NCI-H2171 treated with DMSO at 0.1 percent for 48 hours (cell line): Measurements from ENCODE around the gene RINL.
A peak's percentile ranks its signal among the peaks of the same experiment; 100 is the strongest.

Source experiments
- DNase-seq: peaks from one replicate; lab custom pipeline; 2025; lab: John Stamatoyannopoulos, UW

RINL gene, protein sequence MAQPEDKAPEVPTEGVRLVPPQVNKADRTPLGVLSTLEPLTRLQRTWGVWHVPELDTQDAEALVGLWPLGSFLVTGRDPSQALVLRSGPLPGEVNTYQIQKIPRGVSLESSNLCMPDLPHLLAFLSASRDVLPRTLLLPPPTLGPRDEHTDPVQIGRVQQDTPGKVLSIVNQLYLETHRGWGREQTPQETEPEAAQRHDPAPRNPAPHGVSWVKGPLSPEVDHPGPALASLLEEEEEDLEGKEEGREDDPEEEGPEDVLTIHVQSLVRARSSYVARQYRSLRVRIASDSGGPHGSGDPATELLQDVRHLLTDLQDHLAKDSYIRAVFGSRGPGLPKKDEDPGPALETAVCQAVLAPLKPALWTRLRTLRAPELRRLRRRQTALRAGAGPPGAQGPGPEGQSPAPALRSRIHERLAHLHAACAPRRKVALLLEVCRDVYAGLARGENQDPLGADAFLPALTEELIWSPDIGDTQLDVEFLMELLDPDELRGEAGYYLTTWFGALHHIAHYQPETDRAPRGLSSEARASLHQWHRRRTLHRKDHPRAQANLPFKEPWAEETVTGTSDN

DNA sequence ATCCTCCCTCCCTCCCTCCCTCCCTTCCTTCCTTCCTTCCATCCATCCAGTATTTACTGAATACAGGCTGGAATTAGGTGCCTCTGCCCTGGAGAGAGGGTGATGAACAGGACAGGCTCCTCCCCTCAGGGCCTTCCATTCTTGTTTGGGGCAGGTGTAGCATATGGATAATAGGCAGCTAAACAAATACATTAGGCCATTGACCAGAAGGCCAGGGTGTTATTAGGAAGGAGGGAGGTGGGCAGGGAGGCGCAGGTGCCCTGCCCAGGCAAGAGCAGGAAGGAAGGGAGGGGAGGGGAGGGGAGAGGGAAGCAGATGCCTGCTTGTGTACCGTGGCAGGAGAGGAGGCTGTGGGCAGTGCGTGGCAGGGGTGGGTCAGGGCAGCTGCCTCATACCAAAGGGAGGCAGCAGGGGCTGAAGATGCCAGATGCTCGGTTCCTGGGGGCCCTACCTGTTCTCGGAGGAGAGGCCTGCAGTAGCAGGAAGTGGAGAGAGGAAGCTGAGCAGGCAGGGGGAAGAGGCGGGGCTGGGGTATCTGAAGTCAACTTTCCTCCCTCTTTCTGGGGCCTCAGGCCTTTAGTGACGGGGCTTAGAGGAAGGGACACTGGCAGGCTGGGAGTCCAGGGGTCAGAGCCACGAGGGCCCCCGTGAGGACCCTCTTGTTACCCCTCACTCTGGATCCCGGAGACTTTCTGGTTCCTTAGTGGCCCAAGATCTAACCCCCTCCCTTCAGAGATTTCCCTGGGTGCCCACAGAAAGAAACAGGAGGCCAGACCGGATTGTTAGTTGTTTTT is at the start of gene RINL:
Gene RINL (minus strand): TSS at position 495 of the 794 bp plus-strand sequence. CDS start 1,533 bp downstream, outside the sequence.
- DNase-seq, result peak; percentile 92

- DNase-seq, result no peak
Measured at GRCh38 chr19:38924388-38924787, 46.3 kb upstream of the RINL start.

GRCh38 chr19:38922482-38922881 is 44.4 kb upstream of the RINL start:
- no peak for DNase-seq

DNA sequence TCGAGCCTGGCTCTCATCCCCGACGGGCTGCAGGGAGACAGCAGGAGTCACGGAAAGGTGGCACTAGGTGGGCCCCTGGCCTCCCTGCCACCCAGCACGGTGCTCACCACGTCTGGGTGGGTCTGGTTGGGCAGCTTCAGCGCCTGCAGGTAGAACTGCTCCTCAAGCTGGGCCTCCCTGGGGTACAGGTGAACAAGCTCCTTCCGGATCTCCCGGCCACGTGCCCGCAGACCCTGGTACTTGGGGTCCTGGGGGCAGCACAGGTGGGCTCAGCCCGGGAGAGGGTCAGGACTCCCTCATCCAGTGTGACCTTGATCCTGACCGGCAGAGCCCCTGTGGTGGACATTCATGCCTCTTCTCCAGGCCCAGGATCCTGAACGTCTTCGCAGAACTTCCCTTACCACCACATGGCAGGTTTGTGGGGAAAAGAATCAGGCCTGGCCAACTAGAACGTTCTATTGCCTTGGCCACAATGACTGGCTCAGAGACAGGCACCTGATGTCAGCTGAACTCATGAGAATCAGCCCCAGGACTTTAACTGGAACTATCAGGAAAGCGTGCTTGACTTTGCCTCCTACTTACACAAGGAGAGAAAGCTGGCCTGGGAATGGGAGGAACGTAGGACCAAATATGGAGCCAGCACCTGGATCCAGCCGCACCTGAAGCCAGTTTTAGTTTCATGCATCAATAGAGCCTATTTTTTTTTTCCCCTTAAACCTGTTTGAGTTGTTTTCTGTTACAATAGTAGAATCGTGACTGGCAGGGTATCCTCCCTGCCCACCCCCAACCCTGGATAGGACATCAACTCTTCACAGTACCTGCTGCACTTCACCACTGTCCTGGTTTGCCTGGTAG is 43.6 kb upstream of the RINL start:
- no peak for DNase-seq

DNA sequence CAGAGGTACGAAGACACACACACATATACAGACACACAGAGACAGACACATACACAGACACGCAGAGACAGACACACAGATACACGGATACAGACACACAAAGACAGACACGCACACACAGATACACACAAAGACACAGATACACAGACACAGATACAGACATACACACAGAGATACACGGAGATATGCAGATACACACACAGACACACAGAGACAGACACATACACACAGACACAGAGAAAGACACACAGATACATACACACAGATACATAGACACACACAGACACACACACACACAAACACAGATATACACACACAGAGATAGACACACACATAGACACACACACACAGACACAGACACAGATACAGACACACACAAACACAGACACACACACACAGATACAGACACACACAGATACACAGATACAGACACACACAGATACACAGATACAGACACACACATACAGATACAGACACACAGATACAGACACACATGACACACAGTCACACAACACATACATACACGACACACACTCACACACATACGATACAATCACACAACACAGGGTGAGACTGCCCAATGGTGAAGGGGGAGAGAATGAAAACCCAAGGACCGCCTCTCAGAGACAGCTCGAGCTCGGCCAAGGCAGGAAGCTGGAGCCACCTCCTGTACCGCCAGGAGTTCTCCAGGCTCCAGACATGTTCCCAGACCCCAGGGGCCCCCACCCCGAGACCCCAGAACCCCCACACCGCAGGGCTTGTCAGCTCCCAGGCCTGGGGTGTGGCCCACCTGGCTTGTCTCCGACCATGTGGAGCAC is 42.7 kb upstream of the RINL start:
- no peak for DNase-seq

- no peak for DNase-seq
Measured at GRCh38 chr19:38919837-38920601, 41.9 kb upstream of the RINL start.

DNA sequence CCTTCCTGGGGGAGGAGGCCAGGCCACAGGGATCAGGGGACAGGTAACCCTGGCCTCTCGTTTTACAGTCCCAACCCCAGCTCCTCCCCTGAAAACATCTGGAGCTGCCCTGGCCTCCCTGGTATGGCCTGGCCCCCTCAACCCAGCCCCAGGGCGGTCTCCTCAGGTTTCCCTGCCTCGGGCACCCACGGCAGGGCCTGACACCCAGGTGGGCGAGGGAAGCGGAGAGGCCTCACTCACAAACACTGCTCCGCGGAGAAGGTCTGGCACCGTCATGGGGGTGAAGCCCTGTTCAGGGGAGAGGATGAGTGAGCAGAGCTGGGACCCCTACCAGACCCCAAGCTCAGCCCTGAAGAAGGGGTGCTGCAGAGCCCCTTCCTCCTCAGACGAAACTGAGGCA is 40.5 kb upstream of the RINL start:
- no peak for DNase-seq

DNA sequence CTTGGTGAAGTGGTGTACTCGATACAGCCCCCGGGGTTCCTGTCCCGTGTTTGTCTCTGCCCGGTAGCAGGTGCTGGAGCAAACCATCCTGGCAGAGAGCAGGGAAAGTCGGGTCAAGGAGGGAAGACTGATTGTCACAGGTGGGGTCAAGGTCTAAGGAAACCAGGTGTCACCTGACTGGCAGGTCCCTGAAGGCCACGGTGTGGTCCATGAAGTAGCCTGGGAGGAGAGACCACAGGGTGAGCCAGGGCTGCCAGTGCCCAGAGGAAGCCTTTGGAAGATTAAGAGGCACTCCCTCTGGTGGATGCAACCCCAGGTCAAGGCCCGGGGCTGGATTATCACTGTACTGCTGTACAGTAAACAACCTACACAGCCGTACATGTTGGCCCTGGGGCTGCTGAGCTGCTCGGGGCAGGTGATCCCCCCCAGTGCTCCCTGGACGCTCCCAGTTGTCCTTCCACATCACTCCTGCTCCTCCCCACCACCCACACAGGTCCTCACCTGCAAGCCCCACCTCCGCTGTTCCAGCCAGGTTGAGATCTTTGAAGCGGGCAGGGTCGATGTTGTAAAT is 39.9 kb upstream of the RINL start:
- no peak for DNase-seq

- no peak for DNase-seq
Measured at GRCh38 chr19:38917516-38917915, 39.4 kb upstream of the RINL start.

DNA sequence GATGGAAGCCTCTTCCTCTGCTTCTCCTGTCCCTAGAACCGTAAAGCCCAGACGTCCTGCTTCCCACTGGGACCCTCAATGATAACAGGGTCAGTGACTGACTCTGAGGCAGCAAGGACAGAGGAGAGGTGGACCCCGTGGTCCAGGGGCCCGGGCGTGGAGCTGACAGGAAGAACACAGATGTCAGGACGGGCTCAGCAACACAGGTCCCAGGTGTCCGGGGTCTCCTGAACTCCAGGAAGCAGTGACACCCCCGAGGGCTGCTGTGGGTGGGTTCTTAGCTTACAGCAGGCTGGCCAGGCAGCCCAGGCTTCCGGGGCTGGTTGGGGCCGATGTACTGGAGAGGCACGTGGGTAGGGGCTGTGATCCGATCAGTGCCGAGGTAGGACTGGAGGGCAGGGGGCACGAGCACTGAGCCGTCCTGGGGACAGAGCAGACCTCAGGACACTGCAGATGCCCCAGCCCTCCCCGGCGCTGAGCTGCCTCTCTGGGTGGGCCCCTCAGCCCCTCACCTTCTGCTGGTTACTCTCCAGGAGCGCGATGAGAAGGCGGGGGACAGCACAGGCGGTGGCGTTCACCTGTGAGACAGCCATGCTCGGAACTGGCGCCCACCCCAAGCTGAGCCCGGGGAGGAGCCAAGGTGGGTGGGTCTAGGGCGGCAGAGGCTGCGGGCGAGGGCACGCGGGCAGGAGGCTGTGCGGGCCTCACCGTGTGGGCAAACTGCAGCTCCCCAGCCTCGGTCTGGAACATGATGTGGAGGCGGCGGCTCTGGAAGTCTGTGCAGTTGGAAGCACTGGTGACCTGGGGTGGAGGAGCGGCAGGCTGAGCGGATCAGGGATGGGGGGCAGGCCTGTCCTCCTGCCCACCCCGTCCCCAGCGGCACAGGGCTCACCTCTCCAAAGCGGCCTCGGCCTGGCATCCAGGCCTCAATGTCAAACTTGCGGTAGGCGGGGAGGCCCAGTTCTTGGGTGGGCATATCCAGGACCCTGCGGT is 37.5 kb upstream of the RINL start:
- no peak for DNase-seq

- DNase-seq, result no peak
Measured at GRCh38 chr19:38913958-38914357, 35.9 kb upstream of the RINL start.

GRCh38 chr19:38912600-38913514 is 34.8 kb upstream of the RINL start:
- DNase-seq, result peak; percentile 13

GRCh38 chr19:38911388-38912001 is 33.4 kb upstream of the RINL start:
- DNase-seq, result no peak

- no peak for DNase-seq
Measured at GRCh38 chr19:38910488-38910887, 32.4 kb upstream of the RINL start.

GRCh38 chr19:38908911-38909310 is 30.8 kb upstream of the RINL start:
- no peak for DNase-seq

DNA sequence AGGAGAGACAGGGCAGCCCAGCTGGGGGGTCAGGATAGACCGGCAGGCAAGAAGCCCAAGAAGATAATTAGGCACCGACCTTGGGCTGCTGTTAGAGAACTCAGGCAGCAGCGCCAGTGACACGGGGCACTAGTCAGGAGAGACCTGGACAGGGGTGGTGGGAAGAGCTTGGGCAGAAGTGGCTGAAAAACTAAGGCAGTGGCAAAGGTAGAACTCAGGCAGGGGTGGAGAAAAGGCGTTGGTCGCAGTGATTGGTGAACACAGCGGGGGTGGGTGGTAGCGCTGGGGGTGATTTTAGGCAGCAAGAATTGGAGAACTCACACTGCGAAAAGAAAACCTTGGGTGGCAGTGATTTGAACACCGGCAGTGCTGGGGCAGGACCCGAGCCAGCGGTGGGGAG is 29.6 kb upstream of the RINL start:
- no peak for DNase-seq

DNA sequence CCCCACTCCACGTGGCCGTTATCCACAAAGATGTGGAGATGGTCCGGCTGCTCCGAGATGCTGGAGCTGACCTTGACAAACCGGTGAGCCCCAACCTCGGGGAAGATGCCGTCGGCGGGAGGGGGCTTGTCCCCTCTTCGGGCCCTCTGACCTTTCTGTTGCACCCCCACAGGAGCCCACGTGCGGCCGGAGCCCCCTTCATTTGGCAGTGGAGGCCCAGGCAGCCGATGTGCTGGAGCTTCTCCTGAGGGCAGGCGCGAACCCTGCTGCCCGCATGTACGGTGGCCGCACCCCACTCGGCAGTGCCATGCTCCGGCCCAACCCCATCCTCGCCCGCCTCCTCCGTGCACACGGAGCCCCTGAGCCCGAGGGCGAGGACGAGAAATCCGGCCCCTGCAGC is 29.2 kb upstream of the RINL start:
- DNase-seq, result no peak
